B cell (primary cell): Measurements from ENCODE around the gene CNOT6. TPM values are rescaled to one million over a fixed set of nuclear protein-coding genes. Genes with fewer than 3 reads are reported as not detected.

Source experiments
- ATAC-seq: fragments of 200-7000 bp; cut with Tn5 transposase; one replicate; pipeline ENCODE4 v1.10.0; 2021; ENCODE audit warnings: low read depth, mild to moderate bottlenecking, moderate number of reproducible peaks, moderate library complexity
- CTCF ChIA-PET: fragments of 350-600 bp; sonication (Branson Sonifier 250); formaldehyde crosslinking; loops from one replicate; lab custom pipeline; 2021; ENCODE audit warnings: antibody characterized with exemption, inconsistent platforms; lab: Charles Lee
- POLR2A ChIA-PET: fragments of 350-600 bp; sonication (Branson Sonifier 250); formaldehyde crosslinking; loops from one replicate; lab custom pipeline; 2021; ENCODE audit warnings: antibody characterized with exemption; lab: Charles Lee
- DNase-seq: peaks from one replicate; pipeline ENCODE4 v3.0.0; 2013
- H2AFZ ChIP-seq: 2 replicates; pipeline ENCODE4 v1.6.1; 2012; ENCODE audit warnings: mild to moderate bottlenecking, low read depth, low read length; ENCODE audit not compliant: insufficient read depth, poor library complexity, severe bottlenecking
- H3K27ac ChIP-seq, 2 donors: 1 replicate in 1 of 2; 2 replicates in 1 of 2; pipeline ENCODE4 v1.5.1; 2012 to 2013; ENCODE audit warnings: low read length in 2 of 2, mild to moderate bottlenecking in 2 of 2, moderate library complexity in 1 of 2
- H3K27me3 ChIP-seq, 4 experiments: fragments of 200-600 bp in 1 of 4; sonication (generic) in 1 of 4; replicated peaks in 1 of 4; 1 replicate in 2 of 4; 2 replicates in 2 of 4; pipeline versions ENCODE4 v1.6.1 to v1.7.0; 2013 to 2016; ENCODE audit warnings: low read length in 3 of 4, mild to moderate bottlenecking in 2 of 4, mixed read lengths in 1 of 4, moderate library complexity in 1 of 4; ENCODE audit not compliant: insufficient read depth in 4 of 4, control insufficient read depth in 3 of 4; ENCODE audit errors: control extremely low read depth in 1 of 4
- H3K36me3 ChIP-seq, 2 experiments: replicated peaks in 1 of 2; 1 replicate in 1 of 2; 2 replicates in 1 of 2; pipeline versions ENCODE4 v1.6.1 to v1.7.1; 2013; ENCODE audit warnings: low read length in 1 of 2; ENCODE audit not compliant: insufficient read depth in 2 of 2, control insufficient read depth in 1 of 2; ENCODE audit errors: control extremely low read depth in 1 of 2, extremely low read depth in 1 of 2
- H3K4me1 ChIP-seq, 2 donors: fragments of 200-600 bp in 1 of 2; sonication (generic) in 1 of 2; 1 replicate in 1 of 2; 2 replicates in 1 of 2; pipeline versions ENCODE4 v1.5.1 to v1.6.1; 2013 to 2017; ENCODE audit warnings: low read length in 2 of 2; ENCODE audit not compliant: control insufficient read depth in 2 of 2, insufficient read depth in 2 of 2
- H3K4me2 ChIP-seq: replicated peaks from 2 replicates; pipeline ENCODE3; 2012; ENCODE audit warnings: mild to moderate bottlenecking, low read depth, low read length; ENCODE audit not compliant: poor library complexity, severe bottlenecking
- H3K4me3 ChIP-seq, 5 experiments: fragments of 200-600 bp in 1 of 5; sonication (generic) in 1 of 5; 1 replicate in 3 of 5; 2 replicates in 2 of 5; pipeline versions ENCODE4 v1.5.1 to v1.7.0; 2011 to 2016; ENCODE audit warnings: low read length in 4 of 5, mild to moderate bottlenecking in 4 of 5, low read depth in 2 of 5, control low read depth in 1 of 5, moderate library complexity in 1 of 5; ENCODE audit not compliant: insufficient read depth in 1 of 5; ENCODE audit errors: control extremely low read depth in 1 of 5, extremely low read depth in 1 of 5
- H3K79me2 ChIP-seq: fragments of 200-600 bp; sonication (generic); one replicate; pipeline ENCODE4 v1.6.0; 2016; ENCODE audit warnings: low read length; ENCODE audit not compliant: control insufficient read depth, insufficient read depth
- H3K9ac ChIP-seq: fragments of 200-600 bp; sonication (generic); 2 replicates; pipeline ENCODE4 v1.6.1; 2017; ENCODE audit warnings: mild to moderate bottlenecking, low read length, moderate library complexity
- H3K9me3 ChIP-seq, 3 donors: one replicate each; pipeline versions ENCODE4 v1.6.1 to v1.7.1; 2013; ENCODE audit warnings: low read length in 2 of 3; ENCODE audit not compliant: control insufficient read depth in 2 of 3, insufficient read depth in 1 of 3; ENCODE audit errors: control extremely low read depth in 1 of 3
- H4K20me1 ChIP-seq: 2 replicates; pipeline ENCODE4 v1.6.0; 2012; ENCODE audit warnings: mild to moderate bottlenecking, low read length; ENCODE audit not compliant: insufficient read depth, control insufficient read depth, poor library complexity, severe bottlenecking
- H3K27ac Mint-ChIP-seq: one replicate; pipeline ENCODE4 v1.8.0; 2021; ENCODE audit warnings: mixed read lengths
- H3K27me3 Mint-ChIP-seq: one replicate; pipeline ENCODE4 v1.8.0; 2021; ENCODE audit warnings: mixed read lengths
- H3K4me1 Mint-ChIP-seq: one replicate; pipeline ENCODE4 v1.8.0; 2021; ENCODE audit warnings: mixed read lengths
- H3K4me3 Mint-ChIP-seq: one replicate; pipeline ENCODE4 v1.8.0; 2021; ENCODE audit warnings: mixed read lengths
- H3K9me3 Mint-ChIP-seq: one replicate; pipeline ENCODE4 v1.8.0; 2022; ENCODE audit warnings: mixed read lengths; ENCODE audit not compliant: insufficient read depth
- CTCF ChIP-seq: fragments of 200-600 bp; IDR thresholded peaks from one replicate; pipeline ENCODE4 v1.8.0; 2022; ENCODE audit warnings: antibody characterized with exemption, mild to moderate bottlenecking
- EZH2 ChIP-seq: IDR thresholded peaks from 2 replicates; pipeline ENCODE4 v1.6.1; 2012; ENCODE audit warnings: borderline replicate concordance, low read depth, mild to moderate bottlenecking, moderate library complexity, low read length; ENCODE audit not compliant: insufficient read depth, poor library complexity, severe bottlenecking
- whole genome bisulfite sequencing: methylation state at CpG from one replicate; pipeline ENCODE4 v1.1.5; 2013; ENCODE audit warnings: missing lambda C conversion rate; ENCODE audit not compliant: insufficient coverage; 5-methylcytosine and 5-hydroxymethylcytosine counted together
- intact Hi-C: fragments of 100-400 bp; cut with micrococcal nuclease; formaldehyde crosslinking; loops from one replicate; pipeline ENCODE4 v1.10.0; 2022
- polyA plus RNA-seq: library from polyadenylated mRNA; depleted of rRNA; stranded (reverse); fragments of >200 nt; gene quantifications from 2 replicates; pipeline ENCODE4 v1.2.3, GENCODE V29; 2012
- total RNA-seq, 2 donors: library from RNA; stranded (reverse); fragments of 120-200 nt in 1 of 2; gene quantifications; 1 replicate in 1 of 2; 2 replicates in 1 of 2; pipeline versions ENCODE4 v1.2.3 to v1.2.4, GENCODE V29; 2013 to 2022

Gene CNOT6
- total and polyA plus RNA-seq, 2 donors (not counting 1 experiment from before 2014, with no cell fraction given) = 4.3 to 31.1 TPM

DNA sequence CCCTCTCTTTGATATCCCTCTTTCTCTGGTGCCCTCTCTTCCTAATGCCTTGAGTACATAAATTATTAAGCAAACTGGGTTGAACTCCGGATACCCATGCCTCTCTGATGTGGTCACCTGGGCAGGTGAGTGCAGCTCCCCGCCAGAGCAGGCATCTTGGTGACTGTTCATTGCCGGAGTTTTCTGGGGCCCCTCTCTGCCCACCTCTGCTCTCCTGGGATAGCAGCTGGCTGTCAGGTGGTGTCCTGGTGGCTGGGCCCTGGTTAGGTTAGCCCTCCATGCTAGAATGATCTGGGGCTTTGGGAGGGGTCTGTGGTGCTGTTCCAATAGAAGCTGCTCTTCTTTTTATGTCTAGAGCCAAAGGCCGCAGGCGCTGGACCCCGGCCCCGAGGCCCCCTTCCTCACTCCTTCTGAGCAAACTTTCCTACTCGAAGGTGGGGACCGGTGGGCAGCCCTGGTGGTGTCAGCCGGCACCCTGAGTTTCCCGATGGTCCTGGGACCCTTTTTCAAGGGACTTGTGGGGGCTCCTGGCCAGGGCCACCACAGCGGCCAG, 102.0 kb downstream of the CNOT6 start:
- POLR2A ChIA-PET = no interaction called here
- Histone ChIP-seq H3K36me3 (no peaks in the 10 kb centered on the region), H3K4me2 (no peak overlapping the region), H3K79me2 (no peaks in the 10 kb centered on the region), H3K27ac (no peak overlapping the region), H3K9ac (no peak overlapping the region), H3K9me3 (peaks cover 0 to 5% (median 0%) of the 10 kb centered on the region in 3 donors), H2AFZ (no peak overlapping the region), H3K4me1 (no peaks in the 10 kb centered on the region), H3K27me3 (peaks cover 0 to 5% (median 0%) of the 10 kb centered on the region in 4 experiments), H3K4me3 (no peak overlapping the region), H4K20me1 (no peaks in the 10 kb centered on the region)
- Mint-ChIP-seq H3K27me3 (peaks cover 16% of the 10 kb centered on the region), H3K27ac (no peak overlapping the region), H3K4me3 (no peak overlapping the region), H3K9me3 (no peaks in the 10 kb centered on the region), H3K4me1 (no peaks in the 10 kb centered on the region)
- 93% methylated on average over 12 of the region's 12 CpGs for WGBS
- no peak for TF ChIP-seq CTCF
- no peak for TF ChIP-seq EZH2
- CTCF ChIA-PET = no interaction called here
- intact Hi-C loops = no loop called here
- no peak for DNase-seq
- no peak for ATAC-seq

GRCh38 chr5:180596668-180597231, 102.6 kb downstream of the CNOT6 start:
- ChIA-PET CTCF (no interaction called here), POLR2A (no interaction called here)
- intact Hi-C loops = no loop called here
- H3K9ac ChIP-seq = no peak overlapping the region
- no peak overlapping the region for H2AFZ ChIP-seq
- H3K4me2 ChIP-seq = no peak overlapping the region
- H3K79me2 ChIP-seq = no peaks in the 10 kb centered on the region
- H3K27me3 Mint-ChIP-seq = peaks cover 16% of the 10 kb centered on the region
- no peaks in the 10 kb centered on the region for H3K9me3 Mint-ChIP-seq
- no peak overlapping the region for H3K4me3 ChIP-seq
- WGBS = 70% methylated on average over 21 of the region's 24 CpGs
- H3K4me1 Mint-ChIP-seq = no peaks in the 10 kb centered on the region
- no peak overlapping the region for H3K27ac Mint-ChIP-seq
- peaks cover 0 to 5% (median 0%) of the 10 kb centered on the region in 3 donors for H3K9me3 ChIP-seq
- peaks cover 0 to 5% (median 0%) of the 10 kb centered on the region in 4 experiments for H3K27me3 ChIP-seq
- ATAC-seq (no peak), DNase-seq (no peak)
- H4K20me1 ChIP-seq = no peaks in the 10 kb centered on the region
- no peaks in the 10 kb centered on the region for H3K36me3 ChIP-seq
- TF ChIP-seq CTCF (no peak), EZH2 (no peak)
- H3K4me1 ChIP-seq = no peaks in the 10 kb centered on the region
- H3K4me3 Mint-ChIP-seq = no peak overlapping the region
- no peak overlapping the region for H3K27ac ChIP-seq
